ENCODE results near the gene STK39. TPM values are rescaled to one million over a fixed set of nuclear protein-coding genes. Genes with fewer than 3 reads are reported as not detected.
A peak's percentile ranks its signal among the peaks of the same experiment; 100 is the strongest.

Gene STK39
- total RNA-seq, 1 donor = 18.1 TPM

GRCh38 chr2:168233166-168233565, 14.2 kb downstream of the STK39 start:
- Histone ChIP-seq H3K4me1 (ENCODE audit: insufficient read depth, low read length) (peaks cover 21% of the 10 kb centered on the region), H2AFZ (ENCODE audit: low read length) (no peak overlapping the region), H3K27me3 (ENCODE audit: insufficient read depth, low read length) (no peaks in the 10 kb centered on the region), H3K36me3 (ENCODE audit: insufficient read depth, low read length) (no peaks in the 10 kb centered on the region), H3K4me3 (ENCODE audit: insufficient read depth, low read length) (no peak overlapping the region), H3K79me2 (ENCODE audit: insufficient read depth, low read length) (peaks cover 56% of the 10 kb centered on the region), H3K27ac (ENCODE audit: low read depth, low read length) (peak overlapping the region; percentile 63), H4K20me1 (ENCODE audit: insufficient read depth, low read length) (no peaks in the 10 kb centered on the region), H3K4me2 (ENCODE audit: insufficient read depth, low read length) (peak overlapping the region; percentile 64), H3K9me3 (ENCODE audit: low read depth, low read length) (no peaks in the 10 kb centered on the region)
- no peak for DNase-seq (ENCODE audit: insufficient read length, low spot score, missing footprints)
- TF ChIP-seq, protein P1, sequence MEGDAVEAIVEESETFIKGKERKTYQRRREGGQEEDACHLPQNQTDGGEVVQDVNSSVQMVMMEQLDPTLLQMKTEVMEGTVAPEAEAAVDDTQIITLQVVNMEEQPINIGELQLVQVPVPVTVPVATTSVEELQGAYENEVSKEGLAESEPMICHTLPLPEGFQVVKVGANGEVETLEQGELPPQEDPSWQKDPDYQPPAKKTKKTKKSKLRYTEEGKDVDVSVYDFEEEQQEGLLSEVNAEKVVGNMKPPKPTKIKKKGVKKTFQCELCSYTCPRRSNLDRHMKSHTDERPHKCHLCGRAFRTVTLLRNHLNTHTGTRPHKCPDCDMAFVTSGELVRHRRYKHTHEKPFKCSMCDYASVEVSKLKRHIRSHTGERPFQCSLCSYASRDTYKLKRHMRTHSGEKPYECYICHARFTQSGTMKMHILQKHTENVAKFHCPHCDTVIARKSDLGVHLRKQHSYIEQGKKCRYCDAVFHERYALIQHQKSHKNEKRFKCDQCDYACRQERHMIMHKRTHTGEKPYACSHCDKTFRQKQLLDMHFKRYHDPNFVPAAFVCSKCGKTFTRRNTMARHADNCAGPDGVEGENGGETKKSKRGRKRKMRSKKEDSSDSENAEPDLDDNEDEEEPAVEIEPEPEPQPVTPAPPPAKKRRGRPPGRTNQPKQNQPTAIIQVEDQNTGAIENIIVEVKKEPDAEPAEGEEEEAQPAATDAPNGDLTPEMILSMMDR (IDR thresholded peaks at IDR 0.05; ENCODE audit: extremely low read depth, low read depth, low read length) = no peak

- no peak for DNase-seq (ENCODE audit: insufficient read length, low spot score, missing footprints)
- no peak overlapping the region for H2AFZ ChIP-seq (ENCODE audit: low read length)
- H3K36me3 ChIP-seq (ENCODE audit: insufficient read depth, low read length) = no peaks in the 10 kb centered on the region
- H4K20me1 ChIP-seq (ENCODE audit: insufficient read depth, low read length) = no peaks in the 10 kb centered on the region
- H3K9me3 ChIP-seq (ENCODE audit: low read depth, low read length) = no peaks in the 10 kb centered on the region
- TF ChIP-seq, protein P1 (IDR thresholded peaks at IDR 0.05; ENCODE audit: extremely low read depth, low read depth, low read length) = no peak
- peaks cover 16% of the 10 kb centered on the region for H3K4me1 ChIP-seq (ENCODE audit: insufficient read depth, low read length)
- H3K4me3 ChIP-seq (ENCODE audit: insufficient read depth, low read length) = no peak overlapping the region
- H3K79me2 ChIP-seq (ENCODE audit: insufficient read depth, low read length) = peaks cover 56% of the 10 kb centered on the region
- H3K27me3 ChIP-seq (ENCODE audit: insufficient read depth, low read length) = no peaks in the 10 kb centered on the region
- no peak overlapping the region for H3K27ac ChIP-seq (ENCODE audit: low read depth, low read length)
- H3K4me2 ChIP-seq (ENCODE audit: insufficient read depth, low read length) = no peak overlapping the region
Observed at GRCh38 chr2:168231609-168232241, 15.7 kb downstream of the STK39 start.

- TF ChIP-seq, protein P1 (IDR thresholded peaks at IDR 0.05; ENCODE audit: extremely low read depth, low read depth, low read length) = no peak
- Histone ChIP-seq H3K4me3 (ENCODE audit: insufficient read depth, low read length) (no peak overlapping the region), H4K20me1 (ENCODE audit: insufficient read depth, low read length) (no peaks in the 10 kb centered on the region), H3K27ac (ENCODE audit: low read depth, low read length) (no peak overlapping the region), H3K79me2 (ENCODE audit: insufficient read depth, low read length) (peaks cover 70% of the 10 kb centered on the region), H3K9me3 (ENCODE audit: low read depth, low read length) (no peaks in the 10 kb centered on the region), H3K36me3 (ENCODE audit: insufficient read depth, low read length) (no peaks in the 10 kb centered on the region), H3K4me2 (ENCODE audit: insufficient read depth, low read length) (no peak overlapping the region), H3K4me1 (ENCODE audit: insufficient read depth, low read length) (peaks cover 16% of the 10 kb centered on the region), H2AFZ (ENCODE audit: low read length) (no peak overlapping the region), H3K27me3 (ENCODE audit: insufficient read depth, low read length) (no peaks in the 10 kb centered on the region)
- DNase-seq (ENCODE audit: insufficient read length, low spot score, missing footprints) = no peak
Observed at GRCh38 chr2:168230389-168230788, 17.0 kb downstream of the STK39 start.

DNA sequence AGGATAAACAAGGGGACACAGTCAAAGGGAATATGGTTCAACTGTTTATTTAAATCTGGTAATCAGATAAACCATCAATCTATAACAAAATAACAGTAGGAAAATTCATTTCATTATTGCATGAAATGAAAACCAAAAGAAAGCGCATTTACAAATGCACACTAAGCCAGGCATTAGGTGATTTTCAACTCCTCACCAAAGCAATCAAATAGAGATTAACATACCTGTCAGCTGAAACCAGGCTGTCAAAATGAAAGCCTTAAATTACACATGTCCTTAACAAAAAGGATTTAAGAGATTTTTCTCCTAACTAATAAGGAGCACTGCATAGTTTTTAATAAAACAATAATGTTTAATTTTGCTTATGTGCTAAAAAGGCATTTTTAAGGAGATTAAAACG, 23.0 kb downstream of the STK39 start:
- Histone ChIP-seq H3K9me3 (ENCODE audit: low read depth, low read length) (no peaks in the 10 kb centered on the region), H2AFZ (ENCODE audit: low read length) (no peak overlapping the region), H3K4me1 (ENCODE audit: insufficient read depth, low read length) (no peaks in the 10 kb centered on the region), H4K20me1 (ENCODE audit: insufficient read depth, low read length) (peaks cover 10% of the 10 kb centered on the region), H3K27ac (ENCODE audit: low read depth, low read length) (no peak overlapping the region), H3K4me2 (ENCODE audit: insufficient read depth, low read length) (no peak overlapping the region), H3K36me3 (ENCODE audit: insufficient read depth, low read length) (no peaks in the 10 kb centered on the region), H3K27me3 (ENCODE audit: insufficient read depth, low read length) (no peaks in the 10 kb centered on the region), H3K79me2 (ENCODE audit: insufficient read depth, low read length) (peaks cover 67% of the 10 kb centered on the region), H3K4me3 (ENCODE audit: insufficient read depth, low read length) (no peak overlapping the region)
- DNase-seq (ENCODE audit: insufficient read length, low spot score, missing footprints) = no peak
- TF ChIP-seq, protein P1 (IDR thresholded peaks at IDR 0.05; ENCODE audit: extremely low read depth, low read depth, low read length) = no peak

Measured in osteoblast (primary cell).